Caco-2 (cell line): ENCODE results near the gene CCDC148. TPM values are rescaled to one million over a fixed set of nuclear protein-coding genes. Genes with fewer than 3 reads are reported as not detected.
A peak's percentile ranks its signal among the peaks of the same experiment; 100 is the strongest.

Experiments
- BruUV-seq: library from RNA; stranded (reverse); fragments of 400-500 nt; replicated peaks from 2 replicates; lab custom pipeline; 2021; lab: Mats Ljungman, UMichigan
- CTCF ChIA-PET: fragments of 300-600 bp; sonication (Branson Sonifier 250); formaldehyde crosslinking; loops from one replicate; lab custom pipeline; 2022; ENCODE audit warnings: antibody characterized with exemption; lab: Charles Lee
- POLR2A ChIA-PET: fragments of 300-600 bp; sonication (Branson Sonifier 250); formaldehyde crosslinking; loops from one replicate; lab custom pipeline; 2022; ENCODE audit warnings: antibody characterized with exemption; lab: Charles Lee
- DNase-seq, 2 experiments: peaks; one replicate each; pipeline versions ENCODE4 v3.0.0 to v3.0.0-alpha.2; 2020 to 2022
- H3K27me3 ChIP-seq: replicated peaks from 2 replicates; pipeline ENCODE4 v1.6.0; 2011; ENCODE audit warnings: low read length; ENCODE audit not compliant: control insufficient read depth, insufficient read depth
- H3K36me3 ChIP-seq: 2 replicates; pipeline ENCODE4 v1.5.1; 2011; ENCODE audit warnings: low read length; ENCODE audit not compliant: control insufficient read depth, insufficient read depth
- H3K4me1 ChIP-seq: fragments of 250-450 bp; sonication (Bioruptor Pico); 2 replicates; pipeline ENCODE4 v1.5.1; 2020; ENCODE audit warnings: mild to moderate bottlenecking
- H3K4me3 ChIP-seq: 2 replicates; pipeline ENCODE4 v1.5.1; 2011; ENCODE audit warnings: low read depth, mild to moderate bottlenecking, control low read depth, low read length
- H3K9me3 ChIP-seq: fragments of 250-450 bp; sonication (Bioruptor Pico); 2 replicates; pipeline ENCODE4 v1.5.1; 2020; ENCODE audit warnings: mild to moderate bottlenecking, moderate library complexity
- H3K27ac Mint-ChIP-seq: one replicate; pipeline ENCODE4 v1.8.0; 2022; ENCODE audit warnings: mixed read lengths; ENCODE audit not compliant: unreplicated experiment
- H3K27me3 Mint-ChIP-seq: one replicate; pipeline ENCODE4 v1.8.0; 2022; ENCODE audit warnings: mixed read lengths; ENCODE audit not compliant: insufficient read depth, unreplicated experiment
- H3K36me3 Mint-ChIP-seq: one replicate; pipeline ENCODE4 v1.8.0; 2022; ENCODE audit warnings: mild to moderate bottlenecking, mixed read lengths; ENCODE audit not compliant: insufficient read depth, unreplicated experiment
- H3K4me1 Mint-ChIP-seq: one replicate; pipeline ENCODE4 v1.8.0; 2022; ENCODE audit warnings: low read depth, mixed read lengths; ENCODE audit not compliant: unreplicated experiment
- H3K4me3 Mint-ChIP-seq: one replicate; pipeline ENCODE4 v1.8.0; 2022; ENCODE audit warnings: mild to moderate bottlenecking, moderate library complexity, mixed read lengths; ENCODE audit not compliant: unreplicated experiment
- H3K9me3 Mint-ChIP-seq: one replicate; pipeline ENCODE4 v1.8.0; 2022; ENCODE audit warnings: mixed read lengths; ENCODE audit not compliant: unreplicated experiment
- intact Hi-C: fragments of 100-400 bp; cut with micrococcal nuclease; formaldehyde crosslinking; loops from one replicate; pipeline ENCODE4 v1.10.0; 2022; ENCODE audit not compliant: unreplicated experiment
- total RNA-seq: library from RNA; stranded (reverse); gene quantifications from 2 replicates; pipeline ENCODE4 v1.2.3, GENCODE V29; 2022
- TF ChIP-seq, protein P1 (sequence below), 2 experiments: fragments of 200-600 bp in 1 of 2; IDR thresholded peaks; 1 replicate in 1 of 2; 2 replicates in 1 of 2; pipeline versions ENCODE4 v1.5.1 to v1.8.0; 2011 to 2022; ENCODE audit warnings: antibody characterized with exemption in 1 of 2, control low read depth in 1 of 2, inconsistent platforms in 1 of 2, low read depth in 1 of 2, low read length in 1 of 2, mild to moderate bottlenecking in 1 of 2, moderate library complexity in 1 of 2; ENCODE audit not compliant: insufficient read depth in 1 of 2, severe bottlenecking in 1 of 2, unreplicated experiment in 1 of 2

CCDC148 gene
- total RNA-seq, 1 experiment from 2014 or later = 6.3 TPM

DNA sequence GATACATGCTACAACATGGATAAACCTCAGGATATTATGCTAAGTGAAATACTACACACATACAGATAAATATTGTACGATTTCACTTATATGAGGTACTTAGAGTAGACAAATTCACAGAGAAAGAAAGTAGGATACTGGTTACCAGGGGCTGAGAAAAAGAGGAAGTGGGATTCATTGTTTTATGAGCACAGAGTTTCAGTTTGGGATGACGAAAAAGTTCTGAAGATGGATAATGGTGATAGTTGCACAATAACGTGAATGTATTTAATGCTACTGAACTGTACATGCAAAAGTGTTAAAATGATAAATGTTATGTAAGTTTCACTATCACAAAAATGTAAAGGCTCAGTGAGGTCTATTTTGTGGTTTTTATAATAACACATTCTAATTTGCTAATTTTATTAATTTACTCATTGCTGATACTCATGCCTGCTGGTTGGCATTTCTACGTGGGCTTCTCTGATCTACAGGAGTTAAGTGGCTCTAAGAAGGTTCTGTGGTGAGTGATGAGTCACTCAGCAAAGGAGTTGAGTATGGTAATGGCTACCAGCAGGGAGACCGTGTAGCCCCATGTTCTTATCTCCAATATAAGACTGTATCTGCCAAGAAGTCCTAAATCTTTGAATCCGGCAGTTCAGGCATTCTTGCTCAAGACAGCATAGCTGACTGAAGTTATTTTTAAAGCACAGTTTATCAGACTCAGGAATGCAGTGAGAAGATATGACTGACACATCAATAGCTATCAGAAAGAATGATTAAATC, 313.8 kb downstream of the CCDC148 start:
- Histone ChIP-seq H3K4me1 (peaks cover 31% of the 10 kb centered on the region), H3K27me3 (no peaks in the 10 kb centered on the region), H3K4me3 (no peak overlapping the region), H3K9me3 (no peaks in the 10 kb centered on the region; the same call in 1 of the 2 replicates), H3K36me3 (no peaks in the 10 kb centered on the region)
- Mint-ChIP-seq H3K9me3 (peaks cover 15% of the 10 kb centered on the region), H3K4me1 (peaks cover 32% of the 10 kb centered on the region), H3K4me3 (no peak overlapping the region), H3K27me3 (no peaks in the 10 kb centered on the region), H3K27ac (peak overlapping the region; percentile 66), H3K36me3 (no peaks in the 10 kb centered on the region)
- TF ChIP-seq, protein P1, sequence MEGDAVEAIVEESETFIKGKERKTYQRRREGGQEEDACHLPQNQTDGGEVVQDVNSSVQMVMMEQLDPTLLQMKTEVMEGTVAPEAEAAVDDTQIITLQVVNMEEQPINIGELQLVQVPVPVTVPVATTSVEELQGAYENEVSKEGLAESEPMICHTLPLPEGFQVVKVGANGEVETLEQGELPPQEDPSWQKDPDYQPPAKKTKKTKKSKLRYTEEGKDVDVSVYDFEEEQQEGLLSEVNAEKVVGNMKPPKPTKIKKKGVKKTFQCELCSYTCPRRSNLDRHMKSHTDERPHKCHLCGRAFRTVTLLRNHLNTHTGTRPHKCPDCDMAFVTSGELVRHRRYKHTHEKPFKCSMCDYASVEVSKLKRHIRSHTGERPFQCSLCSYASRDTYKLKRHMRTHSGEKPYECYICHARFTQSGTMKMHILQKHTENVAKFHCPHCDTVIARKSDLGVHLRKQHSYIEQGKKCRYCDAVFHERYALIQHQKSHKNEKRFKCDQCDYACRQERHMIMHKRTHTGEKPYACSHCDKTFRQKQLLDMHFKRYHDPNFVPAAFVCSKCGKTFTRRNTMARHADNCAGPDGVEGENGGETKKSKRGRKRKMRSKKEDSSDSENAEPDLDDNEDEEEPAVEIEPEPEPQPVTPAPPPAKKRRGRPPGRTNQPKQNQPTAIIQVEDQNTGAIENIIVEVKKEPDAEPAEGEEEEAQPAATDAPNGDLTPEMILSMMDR (IDR thresholded peaks at IDR 0.05; ENCODE audit: insufficient read depth in 1 of 2, low read depth in 1 of 2, low read length in 1 of 2, severe bottlenecking in 1 of 2, unreplicated experiment in 1 of 2) = no peak
- DNase-seq = peak; percentile 40 to 71
- ChIA-PET CTCF (interaction anchor here (1.0 to 1.9 kb wide), 2 partner anchors 10 to 14 kb away, joined by 3 to 4 read pairs; no protein-coding TSS in a partner anchor), POLR2A (no interaction called here)
- intact Hi-C loops = loop anchor here (1.0 to 2.0 kb wide), 4 partner anchors 11 to 43 kb away; no protein-coding TSS in a partner anchor
- BruUV-seq = no TSS peak

DNA sequence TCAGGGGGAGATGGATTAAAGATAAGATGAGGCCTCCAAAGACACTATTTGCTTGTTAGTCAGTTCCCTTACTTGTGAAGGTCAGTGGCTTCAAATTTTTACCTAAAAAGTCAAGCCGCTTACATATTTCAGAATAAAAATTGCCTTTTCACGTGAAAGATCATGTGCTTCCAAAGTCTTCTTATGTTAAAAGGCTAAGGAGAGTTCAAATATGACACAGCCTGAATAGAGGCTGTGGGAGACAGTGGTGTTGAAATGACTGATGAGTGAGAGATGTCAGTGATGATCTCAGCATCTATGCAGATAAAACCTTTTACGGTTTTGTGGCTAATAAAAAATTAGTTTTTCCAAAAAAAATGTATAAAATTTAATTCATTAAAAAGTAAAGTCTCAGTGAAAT, 314.4 kb downstream of the CCDC148 start:
- Histone ChIP-seq H3K9me3 (no peaks in the 10 kb centered on the region; the same call in 1 of the 2 replicates), H3K4me1 (peaks cover 31% of the 10 kb centered on the region), H3K36me3 (no peaks in the 10 kb centered on the region), H3K27me3 (no peaks in the 10 kb centered on the region), H3K4me3 (no peak overlapping the region)
- Mint-ChIP-seq H3K27ac (peak overlapping the region; percentile 2), H3K9me3 (peaks cover 14% of the 10 kb centered on the region), H3K27me3 (no peaks in the 10 kb centered on the region), H3K36me3 (no peaks in the 10 kb centered on the region), H3K4me3 (no peak overlapping the region), H3K4me1 (peaks cover 32% of the 10 kb centered on the region)
- DNase-seq = no peak
- POLR2A ChIA-PET = no interaction called here
- TF ChIP-seq, protein P1 (IDR thresholded peaks at IDR 0.05; ENCODE audit: insufficient read depth in 1 of 2, low read depth in 1 of 2, low read length in 1 of 2, severe bottlenecking in 1 of 2, unreplicated experiment in 1 of 2) = no peak
- CTCF ChIA-PET = no interaction called here
- intact Hi-C loops = loop anchor here (2.0 kb wide), 2 partner anchors 15 kb away; no protein-coding TSS in a partner anchor
- no TSS peak for BruUV-seq

DNA sequence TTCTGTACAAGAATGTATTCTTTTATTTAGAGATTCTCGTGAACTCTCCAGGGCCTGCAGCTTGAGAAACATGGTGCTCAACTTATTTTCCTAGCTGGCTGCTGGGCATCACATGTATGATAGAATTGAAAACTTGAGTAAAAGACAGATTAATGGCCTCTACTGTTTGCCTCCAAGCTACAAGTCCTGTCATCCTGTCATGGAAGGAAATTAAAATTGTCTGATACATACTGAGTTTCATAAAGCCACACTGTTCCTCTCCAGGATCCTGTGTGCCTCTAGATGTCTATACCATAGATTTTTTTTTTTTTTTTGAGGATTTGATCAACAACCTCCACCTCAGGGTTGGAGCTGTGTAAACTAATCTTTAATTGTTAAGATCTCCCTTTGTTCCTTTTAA, 316.4 kb downstream of the CCDC148 start:
- Mint-ChIP-seq H3K4me3 (no peak overlapping the region), H3K27ac (no peak overlapping the region), H3K27me3 (no peaks in the 10 kb centered on the region), H3K36me3 (no peaks in the 10 kb centered on the region), H3K9me3 (peaks cover under 1% of the 10 kb centered on the region), H3K4me1 (peaks cover 32% of the 10 kb centered on the region)
- H3K4me3 ChIP-seq = no peak overlapping the region
- ChIA-PET CTCF (no interaction called here), POLR2A (no interaction called here)
- H3K27me3 ChIP-seq = no peaks in the 10 kb centered on the region
- H3K4me1 ChIP-seq = peaks cover 31% of the 10 kb centered on the region
- no peak for DNase-seq
- intact Hi-C loops = no loop called here
- no TSS peak for BruUV-seq
- TF ChIP-seq, protein P1 (IDR thresholded peaks at IDR 0.05; ENCODE audit: insufficient read depth in 1 of 2, low read depth in 1 of 2, low read length in 1 of 2, severe bottlenecking in 1 of 2, unreplicated experiment in 1 of 2) = no peak
- H3K36me3 ChIP-seq = no peaks in the 10 kb centered on the region
- no peaks in the 10 kb centered on the region; the same call in 1 of the 2 replicates for H3K9me3 ChIP-seq
